Mesothelial cell of epicardium (in vitro differentiated cells): ENCODE data around the gene ANKRD13D. TPM values are rescaled to one million over a fixed set of nuclear protein-coding genes. Genes with fewer than 3 reads are reported as not detected.
A peak's percentile ranks its signal among the peaks of the same experiment; 100 is the strongest.

Source experiments
- DNase-seq, 2 experiments: peaks; one replicate each; pipeline ENCODE4 v3.0.0; 2021; ENCODE audit warnings: low spot score in 2 of 2; ENCODE audit not compliant: unreplicated experiment in 2 of 2
- H3K27ac Mint-ChIP-seq: 2 replicates; pipeline ENCODE4 v1.8.0; 2021; ENCODE audit warnings: mixed read lengths
- H3K27me3 Mint-ChIP-seq: 2 replicates; pipeline ENCODE4 v1.8.0; 2021; ENCODE audit warnings: low read depth, mixed read lengths
- H3K36me3 Mint-ChIP-seq: 2 replicates; pipeline ENCODE4 v1.8.0; 2021; ENCODE audit warnings: mixed read lengths
- H3K4me1 Mint-ChIP-seq: 2 replicates; pipeline ENCODE4 v1.8.0; 2021; ENCODE audit warnings: mixed read lengths
- H3K4me3 Mint-ChIP-seq: 2 replicates; pipeline ENCODE4 v1.8.0; 2021; ENCODE audit warnings: mild to moderate bottlenecking, moderate library complexity, mixed read lengths
- H3K9me3 Mint-ChIP-seq: 2 replicates; pipeline ENCODE4 v1.8.0; 2021; ENCODE audit warnings: mixed read lengths
- total RNA-seq: library from RNA; stranded (reverse); gene quantifications from 3 replicates; pipeline ENCODE4 v1.2.1, GENCODE V29; 2021
- TF ChIP-seq, protein P1 (sequence below): fragments of 200-600 bp; sonication (generic); IDR thresholded peaks from one replicate; pipeline ENCODE4 v1.5.0; 2021; ENCODE audit warnings: antibody characterized with exemption; ENCODE audit not compliant: unreplicated experiment

The ANKRD13D gene
- total RNA-seq, 1 donor from 2014 or later = 76.5 TPM

DNA sequence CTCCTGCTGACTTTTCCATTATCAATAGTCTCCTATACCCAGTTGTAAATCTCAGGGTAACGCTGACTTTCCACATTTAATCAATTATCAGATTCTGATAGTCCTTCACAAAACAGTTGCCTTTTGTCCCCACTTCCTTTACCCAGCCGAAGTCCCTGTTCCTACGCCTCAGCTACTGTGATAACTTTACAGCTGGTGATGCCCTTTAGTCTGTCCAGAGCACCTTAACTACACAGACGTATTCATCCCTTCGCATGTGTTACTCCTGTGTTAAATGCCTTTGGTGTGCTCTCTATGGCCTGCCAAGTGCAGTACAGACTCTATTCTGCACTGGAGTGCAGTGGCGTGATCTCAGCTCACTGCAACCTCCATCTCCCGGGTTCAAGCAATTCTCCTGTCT lies 34.4 kb downstream of the ANKRD13D start:
- peaks cover 6% of the 10 kb centered on the region for H3K36me3 Mint-ChIP-seq

DNA sequence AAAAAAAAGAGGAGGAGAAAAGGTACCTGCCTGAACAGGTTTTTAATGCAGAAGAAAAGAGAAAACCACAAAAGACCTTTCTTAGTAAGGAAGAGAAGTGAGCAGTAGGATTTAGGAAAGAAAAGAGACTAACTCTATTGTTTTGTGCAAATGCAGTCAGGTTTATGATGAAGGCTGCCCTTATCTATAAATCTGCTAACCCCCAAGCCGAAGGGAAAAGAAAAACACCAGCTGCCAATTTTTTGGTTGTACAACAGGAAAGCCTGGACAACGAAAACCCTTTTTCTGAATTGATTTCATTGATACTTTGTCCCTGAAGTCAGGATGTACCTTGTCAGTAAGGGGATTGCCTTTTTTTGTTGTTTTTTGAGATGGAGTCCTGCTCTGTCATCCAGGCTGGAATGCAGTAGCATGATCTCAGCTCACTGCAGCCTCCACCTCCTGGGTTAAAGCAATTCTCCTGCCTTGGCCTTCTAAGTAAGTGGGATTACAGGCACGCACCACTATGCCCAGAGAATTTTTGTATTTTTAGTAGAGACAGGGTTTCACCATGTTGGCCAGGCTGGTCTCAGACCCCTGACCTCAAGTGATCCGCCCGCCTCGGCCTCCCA lies 43.1 kb downstream of the ANKRD13D start:
- peaks cover 2% of the 10 kb centered on the region for H3K36me3 Mint-ChIP-seq
- no peak for DNase-seq
- H3K27me3 Mint-ChIP-seq = no peaks in the 10 kb centered on the region
- TF ChIP-seq, protein P1, sequence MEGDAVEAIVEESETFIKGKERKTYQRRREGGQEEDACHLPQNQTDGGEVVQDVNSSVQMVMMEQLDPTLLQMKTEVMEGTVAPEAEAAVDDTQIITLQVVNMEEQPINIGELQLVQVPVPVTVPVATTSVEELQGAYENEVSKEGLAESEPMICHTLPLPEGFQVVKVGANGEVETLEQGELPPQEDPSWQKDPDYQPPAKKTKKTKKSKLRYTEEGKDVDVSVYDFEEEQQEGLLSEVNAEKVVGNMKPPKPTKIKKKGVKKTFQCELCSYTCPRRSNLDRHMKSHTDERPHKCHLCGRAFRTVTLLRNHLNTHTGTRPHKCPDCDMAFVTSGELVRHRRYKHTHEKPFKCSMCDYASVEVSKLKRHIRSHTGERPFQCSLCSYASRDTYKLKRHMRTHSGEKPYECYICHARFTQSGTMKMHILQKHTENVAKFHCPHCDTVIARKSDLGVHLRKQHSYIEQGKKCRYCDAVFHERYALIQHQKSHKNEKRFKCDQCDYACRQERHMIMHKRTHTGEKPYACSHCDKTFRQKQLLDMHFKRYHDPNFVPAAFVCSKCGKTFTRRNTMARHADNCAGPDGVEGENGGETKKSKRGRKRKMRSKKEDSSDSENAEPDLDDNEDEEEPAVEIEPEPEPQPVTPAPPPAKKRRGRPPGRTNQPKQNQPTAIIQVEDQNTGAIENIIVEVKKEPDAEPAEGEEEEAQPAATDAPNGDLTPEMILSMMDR = no peak
- no peaks in the 10 kb centered on the region for H3K9me3 Mint-ChIP-seq
- H3K4me3 Mint-ChIP-seq = no peak overlapping the region
- peak overlapping the region; percentile 34 for H3K27ac Mint-ChIP-seq
- peaks cover 5% of the 10 kb centered on the region for H3K4me1 Mint-ChIP-seq

More for the DNA sequence above, 34.4 kb downstream of the ANKRD13D start:
- Mint-ChIP-seq H3K4me3 (no peak overlapping the region), H3K27me3 (peaks cover 2% of the 10 kb centered on the region), H3K4me1 (peaks cover 4% of the 10 kb centered on the region), H3K27ac (no peak overlapping the region), H3K9me3 (no peaks in the 10 kb centered on the region)
- TF ChIP-seq, protein P1 = no peak
- no peak for DNase-seq

DNA sequence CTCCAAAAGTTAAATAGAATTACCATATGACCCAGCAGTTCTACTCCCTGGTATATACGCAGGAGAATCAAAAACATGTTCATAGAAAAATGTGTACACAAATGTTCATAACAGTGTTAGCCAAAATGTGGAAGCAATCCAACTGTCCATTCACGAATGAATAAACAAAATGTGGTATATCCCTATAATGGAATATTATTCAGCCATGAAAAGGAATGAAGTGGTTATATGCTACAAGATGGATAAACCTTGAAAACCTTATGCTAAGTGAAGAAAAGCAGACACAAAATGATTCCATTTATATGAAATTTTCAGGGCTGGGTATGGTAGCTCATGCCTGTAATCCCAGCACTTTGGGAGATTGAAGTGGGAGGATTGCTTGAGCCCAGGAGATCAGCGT lies 48.2 kb downstream of the ANKRD13D start:
- Mint-ChIP-seq H3K27ac (no peak overlapping the region), H3K27me3 (no peaks in the 10 kb centered on the region), H3K36me3 (no peaks in the 10 kb centered on the region), H3K9me3 (peaks cover under 1% of the 10 kb centered on the region), H3K4me3 (no peak overlapping the region), H3K4me1 (peaks cover 1% of the 10 kb centered on the region)
- TF ChIP-seq, protein P1 = no peak
- DNase-seq = no peak

DNA sequence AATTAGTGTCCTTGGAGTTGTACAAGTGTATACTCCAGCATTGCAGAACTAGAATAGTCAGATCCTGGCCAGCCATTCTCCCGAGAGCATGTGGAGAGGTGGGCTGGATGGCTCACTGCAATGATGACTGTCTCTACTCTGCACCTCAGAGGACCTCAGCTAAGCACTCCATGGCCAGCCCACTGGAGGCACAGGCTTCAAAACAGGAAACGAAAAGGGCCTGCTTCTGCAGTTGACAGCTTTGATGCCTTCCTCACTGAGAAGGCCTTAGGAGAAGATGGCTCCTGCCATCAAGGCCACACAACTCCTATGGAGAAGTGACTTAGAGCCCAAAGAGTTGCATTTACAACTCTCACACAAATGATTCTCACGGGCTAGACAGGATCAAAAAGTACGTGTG lies 55.2 kb downstream of the ANKRD13D start:
- Mint-ChIP-seq H3K4me1 (peaks cover 2% of the 10 kb centered on the region), H3K27me3 (no peaks in the 10 kb centered on the region), H3K27ac (no peak overlapping the region)

DNA sequence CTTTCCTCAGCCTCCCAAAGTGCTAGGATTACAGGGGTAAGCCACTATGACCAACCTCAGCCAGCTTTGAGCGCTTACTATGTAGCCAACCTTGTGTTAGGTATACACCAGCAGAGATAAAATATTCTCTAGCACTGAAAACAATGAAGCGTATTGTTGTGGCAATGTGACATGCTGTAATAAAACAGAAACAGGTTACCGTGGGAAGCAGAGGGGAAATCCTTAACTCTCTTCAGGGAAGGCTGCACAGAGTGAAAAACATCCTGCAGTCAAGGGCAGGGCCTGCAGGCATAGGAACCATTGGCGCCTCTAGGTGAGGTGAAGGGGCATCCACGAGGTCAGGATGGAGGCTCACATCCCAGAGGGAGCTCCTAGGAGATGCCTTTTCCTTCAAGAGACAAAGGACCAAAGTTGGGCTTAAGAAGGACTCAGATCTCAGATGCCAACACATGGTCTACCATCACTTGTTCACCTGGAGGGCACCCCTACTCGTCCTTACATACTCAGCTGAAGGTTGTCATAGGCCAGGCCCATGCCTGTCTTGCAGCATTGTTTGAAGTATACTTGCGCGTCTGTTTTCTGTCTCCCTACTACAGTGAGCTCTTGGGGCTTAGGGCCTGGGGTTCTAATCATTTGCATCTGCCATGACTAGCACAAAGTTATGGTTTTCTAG lies 56.3 kb downstream of the ANKRD13D start:
- Mint-ChIP-seq H3K27ac (no peak overlapping the region), H3K9me3 (peaks cover 8% of the 10 kb centered on the region)
- DNase-seq = no peak

More for the DNA sequence above, 55.2 kb downstream of the ANKRD13D start:
- Mint-ChIP-seq H3K9me3 (peaks cover 8% of the 10 kb centered on the region), H3K36me3 (peaks cover 1% of the 10 kb centered on the region), H3K4me3 (no peak overlapping the region)
- DNase-seq = no peak
- TF ChIP-seq, protein P1 = no peak

More for the DNA sequence above, 56.3 kb downstream of the ANKRD13D start:
- Mint-ChIP-seq H3K27me3 (no peaks in the 10 kb centered on the region), H3K4me3 (no peak overlapping the region), H3K4me1 (peaks cover 2% of the 10 kb centered on the region), H3K36me3 (peaks cover 1% of the 10 kb centered on the region)
- TF ChIP-seq, protein P1 = no peak
